Adipocyte (in vitro differentiated cells): ENCODE results near the gene DENND6A.
"Not testable (repeated sequence)": the region's sequence is repeated elsewhere in the genome, so short reads cannot be mapped to it uniquely, and the experiment has no call there.

Source experiments
- DNase-seq: peaks from one replicate; pipeline ENCODE4 v3.0.0-alpha.2; 2015; ENCODE audit warnings: low read depth
- H3K27me3 ChIP-seq: replicated peaks from 2 replicates; pipeline ENCODE4 v1.7.0; 2013; ENCODE audit warnings: mild to moderate bottlenecking, low read length, moderate library complexity; ENCODE audit not compliant: control insufficient read depth, insufficient read depth
- H3K36me3 ChIP-seq: 2 replicates; pipeline ENCODE4 v1.7.0; 2013; ENCODE audit warnings: low read length, mild to moderate bottlenecking, moderate library complexity; ENCODE audit not compliant: control insufficient read depth, insufficient read depth, severe bottlenecking
- H3K4me1 ChIP-seq: 2 replicates; pipeline ENCODE4 v1.7.0; 2013; ENCODE audit warnings: mild to moderate bottlenecking, low read length, moderate library complexity; ENCODE audit not compliant: control insufficient read depth, insufficient read depth
- H3K4me3 ChIP-seq: 2 replicates; pipeline ENCODE4 v1.7.0; 2013; ENCODE audit warnings: mild to moderate bottlenecking, low read length, moderate library complexity
- H3K9ac ChIP-seq: 2 replicates; pipeline ENCODE4 v1.7.0; 2013; ENCODE audit warnings: mild to moderate bottlenecking, low read length, moderate library complexity
- H3K9me3 ChIP-seq: 2 replicates; pipeline ENCODE4 v1.7.0; 2013; ENCODE audit warnings: mild to moderate bottlenecking, low read length, moderate library complexity; ENCODE audit not compliant: control insufficient read depth

Gene DENND6A

GRCh38 chr3:57718118-57718517, 25.2 kb upstream of the DENND6A start:
- H3K27me3 ChIP-seq, result no peaks in the 10 kb centered on the region
- H3K9ac ChIP-seq, result no peak overlapping the region
- H3K4me1 ChIP-seq, result no peaks in the 10 kb centered on the region
- no peaks in the 10 kb centered on the region for H3K9me3 ChIP-seq
- H3K36me3 ChIP-seq, result no peaks in the 10 kb centered on the region
- no peak overlapping the region for H3K4me3 ChIP-seq
- DNase-seq, result no peak

- Histone ChIP-seq H3K36me3 (no peaks in the 10 kb centered on the region), H3K9me3 (no peaks in the 10 kb centered on the region), H3K4me1 (no peaks in the 10 kb centered on the region), H3K9ac (no peak overlapping the region), H3K27me3 (no peaks in the 10 kb centered on the region), H3K4me3 (no peak overlapping the region)
- DNase-seq, result no peak
Observed at GRCh38 chr3:57717205-57717868, 24.5 kb upstream of the DENND6A start.

- Histone ChIP-seq H3K36me3 (no peaks in the 10 kb centered on the region), H3K27me3 (no peaks in the 10 kb centered on the region)
- no peak for DNase-seq
Observed at GRCh38 chr3:57715686-57716085, 22.8 kb upstream of the DENND6A start.

GRCh38 chr3:57709559-57709958, 16.7 kb upstream of the DENND6A start:
- Histone ChIP-seq H3K4me3 (no peak overlapping the region), H3K27me3 (no peaks in the 10 kb centered on the region), H3K9me3 (no peaks in the 10 kb centered on the region), H3K4me1 (peaks cover 14% of the 10 kb centered on the region), H3K9ac (no peak overlapping the region), H3K36me3 (no peaks in the 10 kb centered on the region)
- no peak for DNase-seq

More at GRCh38 chr3:57715686-57716085, 22.8 kb upstream of the DENND6A start:
- Histone ChIP-seq H3K4me3 (no peak overlapping the region), H3K9ac (no peak overlapping the region), H3K4me1 (no peaks in the 10 kb centered on the region), H3K9me3 (no peaks in the 10 kb centered on the region)

- H3K27me3 ChIP-seq, result no peaks in the 10 kb centered on the region
- peaks cover 14% of the 10 kb centered on the region for H3K4me1 ChIP-seq
- H3K9me3 ChIP-seq, result no peaks in the 10 kb centered on the region
- H3K4me3 ChIP-seq, result no peak overlapping the region
- H3K36me3 ChIP-seq, result no peaks in the 10 kb centered on the region
- no peak overlapping the region for H3K9ac ChIP-seq
- DNase-seq, result no peak
Observed at GRCh38 chr3:57709031-57709430, 16.2 kb upstream of the DENND6A start.

- Histone ChIP-seq H3K4me3 (peak overlapping the region; percentile 21), H3K36me3 (no peaks in the 10 kb centered on the region), H3K9ac (no peak overlapping the region), H3K9me3 (no peaks in the 10 kb centered on the region), H3K4me1 (peaks cover 14% of the 10 kb centered on the region), H3K27me3 (no peaks in the 10 kb centered on the region)
- DNase-seq, result peak; percentile 34
Observed at GRCh38 chr3:57706462-57706861, 13.6 kb upstream of the DENND6A start.

- peaks cover 14% of the 10 kb centered on the region for H3K4me1 ChIP-seq
- not testable (repeated sequence) for H3K4me3 ChIP-seq, DNase-seq, H3K9me3 ChIP-seq, H3K9ac ChIP-seq, H3K36me3 ChIP-seq, H3K27me3 ChIP-seq
Observed at GRCh38 chr3:57705351-57705750, 12.5 kb upstream of the DENND6A start.

GRCh38 chr3:57701781-57702180, 8.9 kb upstream of the DENND6A start:
- Histone ChIP-seq H3K9me3 (no peaks in the 10 kb centered on the region), H3K27me3 (no peaks in the 10 kb centered on the region), H3K4me1 (peaks cover 7% of the 10 kb centered on the region), H3K4me3 (no peak overlapping the region), H3K36me3 (no peaks in the 10 kb centered on the region), H3K9ac (no peak overlapping the region)
- no peak for DNase-seq

GRCh38 chr3:57700737-57701136, 7.9 kb upstream of the DENND6A start:
- H3K36me3 ChIP-seq, result no peaks in the 10 kb centered on the region
- DNase-seq, result no peak
- no peak overlapping the region for H3K9ac ChIP-seq
- no peaks in the 10 kb centered on the region for H3K9me3 ChIP-seq
- H3K4me3 ChIP-seq, result no peak overlapping the region
- H3K4me1 ChIP-seq, result no peaks in the 10 kb centered on the region
- H3K27me3 ChIP-seq, result no peaks in the 10 kb centered on the region

GRCh38 chr3:57699591-57699990, 6.7 kb upstream of the DENND6A start:
- Histone ChIP-seq H3K27me3 (no peaks in the 10 kb centered on the region), H3K9me3 (no peaks in the 10 kb centered on the region), H3K4me1 (no peaks in the 10 kb centered on the region), H3K4me3 (no peak overlapping the region), H3K36me3 (no peaks in the 10 kb centered on the region), H3K9ac (no peak overlapping the region)
- no peak for DNase-seq

GRCh38 chr3:57696801-57697321, 4.0 kb upstream of the DENND6A start:
- Histone ChIP-seq H3K9me3 (no peaks in the 10 kb centered on the region), H3K9ac (no peak overlapping the region), H3K36me3 (no peaks in the 10 kb centered on the region), H3K27me3 (no peaks in the 10 kb centered on the region), H3K4me1 (peaks cover 3% of the 10 kb centered on the region), H3K4me3 (no peak overlapping the region)
- DNase-seq, result peak; percentile 67

GRCh38 chr3:57694146-57694545, 1.3 kb upstream of the DENND6A start:
- H3K4me1 ChIP-seq, result peaks cover 16% of the 10 kb centered on the region

More at GRCh38 chr3:57694146-57694545, 1.3 kb upstream of the DENND6A start:
- H3K27me3 ChIP-seq, result no peaks in the 10 kb centered on the region
- H3K9me3 ChIP-seq, result no peaks in the 10 kb centered on the region
- no peak overlapping the region for H3K4me3 ChIP-seq
- no peak overlapping the region for H3K9ac ChIP-seq
- DNase-seq, result no peak
- H3K36me3 ChIP-seq, result no peaks in the 10 kb centered on the region
